ENCODE data around the gene VSIG10. TPM values are rescaled to one million over a fixed set of nuclear protein-coding genes. Genes with fewer than 3 reads are reported as not detected.

VSIG10 gene, protein sequence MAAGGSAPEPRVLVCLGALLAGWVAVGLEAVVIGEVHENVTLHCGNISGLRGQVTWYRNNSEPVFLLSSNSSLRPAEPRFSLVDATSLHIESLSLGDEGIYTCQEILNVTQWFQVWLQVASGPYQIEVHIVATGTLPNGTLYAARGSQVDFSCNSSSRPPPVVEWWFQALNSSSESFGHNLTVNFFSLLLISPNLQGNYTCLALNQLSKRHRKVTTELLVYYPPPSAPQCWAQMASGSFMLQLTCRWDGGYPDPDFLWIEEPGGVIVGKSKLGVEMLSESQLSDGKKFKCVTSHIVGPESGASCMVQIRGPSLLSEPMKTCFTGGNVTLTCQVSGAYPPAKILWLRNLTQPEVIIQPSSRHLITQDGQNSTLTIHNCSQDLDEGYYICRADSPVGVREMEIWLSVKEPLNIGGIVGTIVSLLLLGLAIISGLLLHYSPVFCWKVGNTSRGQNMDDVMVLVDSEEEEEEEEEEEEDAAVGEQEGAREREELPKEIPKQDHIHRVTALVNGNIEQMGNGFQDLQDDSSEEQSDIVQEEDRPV
- 10.0 and 17.5 TPM in 2 replicates for total RNA-seq (2012; rRNA removed)
- 5.2 and 5.9 TPM in 2 replicates for polyA plus RNA-seq (2012; rRNA removed)
- polyA plus RNA-seq (2012; cell fraction: cytosol; rRNA removed) = 2.8 and 3.4 TPM in 2 replicates
- 6.0 and 12.2 TPM in 2 replicates for polyA plus RNA-seq (2012; cell fraction: nucleus; rRNA removed; ENCODE audit: low replicate concordance)
- Bru-seq, nascent RNA = percentile 48 among the genes with signal in this experiment
- BruChase-seq, experiment 1, labeled RNA remaining after a 6-hour chase = percentile 60 among the genes with signal in this experiment
- BruChase-seq, experiment 2, labeled RNA remaining after a 2-hour chase = percentile 53 among the genes with signal in this experiment
- long read RNA-seq, partial matches to known transcripts = 1 of 3 reads
- long read RNA-seq, other reads (novel, unspliced or antisense) = 1 of 3 reads

DNA sequence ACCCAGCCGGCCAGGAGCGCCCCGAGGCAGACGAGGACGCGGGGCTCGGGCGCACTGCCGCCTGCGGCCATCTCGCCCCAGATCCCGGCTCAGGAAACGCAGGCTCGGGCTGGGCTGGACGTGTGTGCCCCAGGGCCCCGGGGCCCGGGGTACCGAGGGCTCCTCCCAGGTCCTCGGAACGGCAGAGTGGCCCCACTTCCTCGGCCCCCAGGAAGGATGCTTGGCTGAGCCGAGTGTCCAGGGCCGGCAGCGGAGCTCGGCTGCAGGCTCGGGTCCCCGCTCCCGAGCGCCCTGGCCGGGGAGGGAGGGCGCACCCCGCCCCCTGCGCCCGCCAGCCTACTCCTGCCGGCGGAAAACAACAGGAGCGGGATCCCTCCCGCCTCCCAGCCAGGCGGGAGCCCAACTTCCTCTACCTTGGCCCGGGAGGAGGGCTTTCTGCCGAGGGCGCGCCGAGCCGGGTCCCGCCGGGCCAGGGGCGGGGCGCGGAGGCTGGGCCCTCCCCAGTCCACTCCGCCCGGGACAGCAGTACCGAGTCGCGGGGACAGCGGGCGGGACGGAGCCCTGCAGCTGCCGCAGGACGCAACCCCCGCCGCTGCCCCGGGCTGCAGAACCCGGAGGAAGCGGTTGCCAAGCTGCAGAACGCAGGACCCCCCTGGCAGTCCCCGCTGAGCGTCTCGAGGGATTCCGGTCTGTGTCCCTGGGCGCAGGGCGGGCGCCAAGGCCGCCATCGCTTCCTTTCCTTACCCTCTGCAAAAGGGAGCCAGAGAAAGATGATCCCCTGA, at the start of gene VSIG10:
VSIG10 (minus strand) TSS at position 411 of the 782 bp plus-strand sequence; CDS start at position 71, 340 bp downstream.
- no peaks in the 10 kb centered on the region for H3K36me3 ChIP-seq (ENCODE audit: control insufficient read depth, insufficient read depth, low read length)
- peak within 1 kb of the TSS; percentile 98 for H2AFZ ChIP-seq (replicated peaks; ENCODE audit: low read length, poor library complexity)
- peak; percentile 53 for DNase-seq
- H2AK5ac ChIP-seq (ENCODE audit: low read depth, low read length) = peak within 1 kb of the TSS; percentile 43; the same call in 1 of the 2 replicates
- no peaks in the 10 kb centered on the region for H3K9me1 ChIP-seq (ENCODE audit: insufficient read depth, low read length)
- peak within 1 kb of the TSS; percentile 2; the same call in 1 of the 2 replicates for H4K91ac ChIP-seq (ENCODE audit: insufficient read depth, low read depth, low read length)
- peak; percentile 94 for ATAC-seq (ENCODE audit: low read depth)
- in situ Hi-C loops (cut with MboI; ENCODE audit: low sequenced_read_pairs) (no loop called here), dilution Hi-C loops (cut with HindIII; ENCODE audit: low sequenced_read_pairs, unreplicated experiment) (no loop called here), intact Hi-C loops (cut with micrococcal nuclease) (loop anchor here (5.0 kb wide), 1 partner anchor 226 kb away; no protein-coding TSS in a partner anchor)
- peak within 1 kb of the TSS; percentile 69 for H3K9ac ChIP-seq (ENCODE audit: low read depth, low read length)
- no peaks in the 10 kb centered on the region for H4K20me1 ChIP-seq (ENCODE audit: insufficient read depth, low read length)
- peak within 1 kb of the TSS; percentile 36 for H3K56ac ChIP-seq (ENCODE audit: extremely low read depth, insufficient read depth, low read length)
- peak within 1 kb of the TSS; percentile 31 to 41; a peak in 2 of 4 replicates for H4K8ac ChIP-seq (ENCODE audit: low read depth in 2 of 2, low read length in 2 of 2)
- H2BK15ac ChIP-seq (ENCODE audit: low read depth, low read length) = no peak within 1 kb of the TSS
- no peak within 1 kb of the TSS for H2BK20ac ChIP-seq (ENCODE audit: low read depth, low read length)
- no peak within 1 kb of the TSS for H4K5ac ChIP-seq (ENCODE audit: low read depth, low read length)
- H3K4ac ChIP-seq (ENCODE audit: low read depth, low read length) = peak within 1 kb of the TSS; percentile 73
- H3K4me1 ChIP-seq (ENCODE audit: control insufficient read depth, insufficient read depth, low read length) = 0 out of 2 replicates have a peak, but pooled peaks cover 2% of the 10 kb centered on the region
- BruUV-seq (replicated peaks) = no TSS peak
- TF ChIP-seq POLR2A (IDR thresholded peaks at IDR 0.05; ENCODE audit: low read depth, low read length) (no peak), RFX5 (IDR thresholded peaks at IDR 0.05; ENCODE audit: low read depth, low read length) (no peak), MAZ (IDR thresholded peaks at IDR 0.05; ENCODE audit: borderline replicate concordance, low read depth, low read length) (peak; percentile 28; the same call in 1 of the 2 replicates), MAFK (IDR thresholded peaks at IDR 0.05; ENCODE audit: low read depth, low read length) (no peak), CEBPB (IDR thresholded peaks at IDR 0.05; ENCODE audit: low read depth, low read length) (no peak)
- peak within 1 kb of the TSS; percentile 93 for H3K4me2 ChIP-seq (ENCODE audit: low read depth, low read length)
- H3K27me3 ChIP-seq (ENCODE audit: control insufficient read depth, insufficient read depth, low read length) = no peaks in the 10 kb centered on the region
- WGBS, 2 experiments (ENCODE audit: extremely low coverage in 2 of 2, insufficient read length in 1 of 2) = 0% methylated on average over 29 of the region's 75 CpGs; no CpG with 5 or more reads in 1 of the 2 experiments
- ChIA-PET CTCF (interaction anchor here (0.6 to 1.7 kb wide), 3 partner anchors 18 to 1688 kb away, joined by 3 to 4 read pairs (median 4); no protein-coding TSS in a partner anchor), POLR2A (ENCODE audit: unreplicated experiment) (interaction anchor here (0.7 kb wide), 1 partner anchor 11 kb away, joined by 12 read pairs; no protein-coding TSS in a partner anchor)
- peaks cover 0 to 12% of the 10 kb centered on the region in 2 experiments; a peak in 1 of 4 replicates for H3K79me1 ChIP-seq (ENCODE audit: low read depth in 1 of 2, low read length in 2 of 2)
- peak within 1 kb of the TSS; percentile 3 for H2BK5ac ChIP-seq (ENCODE audit: low read depth, low read length, poor library complexity, severe bottlenecking)
- peak within 1 kb of the TSS; percentile 50 for H3K14ac ChIP-seq (replicated peaks; ENCODE audit: low read depth, low read length)
- H3K27ac ChIP-seq (ENCODE audit: insufficient read depth, low read length) = peak within 1 kb of the TSS; percentile 68
- H2AK9ac ChIP-seq (replicated peaks; ENCODE audit: low read depth, low read length, poor library complexity) = peak within 1 kb of the TSS; percentile 58
- H3K18ac ChIP-seq (ENCODE audit: low read depth, low read length) = 0 out of 2 replicates have a peak within 1 kb of the TSS, but pooled peaks have one; percentile 1
- H3K23ac ChIP-seq (ENCODE audit: low read depth, low read length) = peak within 1 kb of the TSS; percentile 44
- peak within 1 kb of the TSS; percentile 16 for H2BK120ac ChIP-seq (ENCODE audit: low read depth, low read length)
- H3K4me3 ChIP-seq (ENCODE audit: insufficient read depth, low read depth, low read length) = peak within 1 kb of the TSS; percentile 69
- H3K9me3 ChIP-seq (ENCODE audit: control insufficient read depth, insufficient read depth, low read length) = no peaks in the 10 kb centered on the region

All from IMR-90 (cell line).